ENCODE results near the gene SPNS2.

The SPNS2 gene

DNA sequence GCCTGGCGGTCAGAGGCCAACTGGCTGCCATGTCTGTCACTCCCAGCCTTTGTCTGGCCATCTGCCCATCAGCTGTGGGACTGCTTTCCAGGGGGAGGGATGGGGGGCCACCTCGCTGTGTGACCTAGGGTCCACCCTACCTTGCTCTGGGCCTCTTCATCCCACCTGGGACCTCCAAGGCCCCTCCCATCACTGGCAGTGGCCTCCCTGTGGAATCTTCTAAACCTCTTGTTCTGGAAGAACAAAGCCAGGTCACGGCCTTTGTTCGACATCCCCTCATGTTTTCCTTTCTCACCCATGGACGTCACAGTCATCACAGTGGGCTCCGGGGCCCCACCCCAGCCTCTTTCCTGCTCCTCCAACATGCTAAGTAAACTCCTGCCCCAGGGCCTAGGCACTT, 24.0 kb downstream of the SPNS2 start:
- no peak for DNase-seq

DNA sequence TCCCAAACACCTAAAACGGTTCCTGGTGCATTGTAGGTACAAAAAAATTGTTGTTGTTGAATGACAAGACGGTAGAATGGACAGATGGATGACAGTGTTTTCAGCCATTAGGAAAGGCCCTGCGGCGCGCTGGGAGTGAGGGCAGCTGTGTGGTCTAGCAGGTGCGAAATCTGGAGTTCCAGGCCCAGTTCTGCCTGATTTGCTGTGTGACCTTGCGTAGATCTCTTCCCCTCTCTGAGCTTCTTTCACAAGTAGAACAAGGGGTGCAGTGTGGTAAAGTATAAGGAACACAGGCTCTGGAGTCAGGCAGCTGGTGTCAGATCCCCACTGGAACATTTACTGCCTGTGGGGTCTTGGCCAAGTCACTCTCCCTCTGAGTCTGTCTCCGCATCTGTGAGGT, 25.3 kb downstream of the SPNS2 start:
- no peak for DNase-seq

DNA sequence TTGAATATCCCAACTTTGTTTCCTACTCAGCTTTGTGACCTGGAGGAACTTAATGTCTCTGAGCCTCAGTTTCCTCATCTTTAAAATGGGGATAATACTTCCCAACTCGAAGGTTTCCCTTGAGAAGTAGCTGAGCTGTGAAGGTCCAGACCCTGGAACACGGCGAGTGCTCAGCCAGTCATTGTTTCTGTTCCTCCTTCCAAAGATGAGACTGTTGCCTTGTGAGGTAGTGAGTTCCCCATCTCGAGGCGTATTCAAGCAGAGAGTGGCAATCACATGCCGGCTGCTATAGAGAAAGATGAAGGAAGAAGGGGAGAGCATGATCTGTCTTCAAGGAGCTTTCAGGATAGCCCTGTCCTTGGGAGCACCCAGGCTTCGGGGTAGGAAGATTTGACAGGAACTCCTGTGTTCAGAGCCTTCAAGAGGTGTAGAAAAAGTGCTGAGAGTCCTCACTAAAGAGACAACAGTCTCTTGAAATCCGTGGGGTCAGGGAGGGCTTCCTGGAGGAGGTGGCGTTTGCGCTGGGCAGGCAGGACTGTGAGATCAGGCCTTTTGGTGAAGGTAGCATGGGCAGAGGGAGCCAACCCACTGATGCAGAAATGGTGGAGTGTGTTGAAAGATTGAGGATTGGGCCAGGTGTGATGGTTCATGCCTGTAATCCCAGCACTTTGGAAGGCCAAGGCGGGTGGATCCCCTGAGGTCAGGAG, 27.2 kb downstream of the SPNS2 start:
- DNase-seq, result no peak

DNA sequence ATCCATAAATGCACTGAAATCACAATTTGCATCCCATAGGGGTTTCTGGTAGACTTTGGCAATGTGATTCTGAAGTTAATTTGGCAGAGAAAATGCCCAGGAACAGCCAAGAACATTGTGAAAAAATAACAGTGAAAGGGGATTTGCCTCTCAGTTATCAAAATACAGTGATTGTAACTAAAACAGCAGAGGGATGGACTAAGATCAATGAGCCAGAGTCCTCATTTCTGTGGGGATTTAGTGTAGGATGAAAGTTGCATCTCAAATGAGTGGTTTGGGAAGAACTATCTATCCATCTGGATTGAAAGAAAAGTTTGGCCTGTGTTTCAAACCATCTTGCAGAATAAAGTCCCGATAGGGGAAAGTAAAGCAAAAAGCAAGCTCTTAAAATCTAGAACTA, 28.5 kb downstream of the SPNS2 start:
- DNase-seq, result no peak

DNA sequence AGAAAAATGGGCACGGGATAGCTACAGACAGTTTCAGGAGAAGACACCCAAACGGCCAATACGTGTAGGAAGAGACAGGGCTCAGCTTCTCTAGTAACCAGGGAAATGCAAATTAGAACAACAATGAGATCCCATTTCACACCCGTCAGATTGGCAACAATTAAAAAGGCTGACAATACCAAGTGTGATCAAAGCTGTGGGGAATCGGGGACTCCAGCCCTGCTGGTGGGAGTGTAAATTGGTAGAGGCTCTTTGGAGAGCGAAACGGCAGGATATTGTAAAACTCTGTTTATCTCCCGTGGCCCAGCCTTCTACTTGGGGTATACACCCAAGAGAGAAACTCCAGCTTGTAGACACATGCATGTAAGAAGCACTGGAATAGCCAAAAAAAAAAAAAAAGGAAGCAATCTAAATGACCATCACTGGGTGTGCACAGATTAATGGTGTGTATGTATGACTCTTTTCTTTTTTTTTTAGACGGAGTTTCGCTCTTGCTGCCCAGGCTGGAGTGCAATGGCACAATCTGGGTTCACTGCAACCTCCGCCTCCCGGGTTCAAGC, 29.0 kb downstream of the SPNS2 start:
- no peak for DNase-seq

DNA sequence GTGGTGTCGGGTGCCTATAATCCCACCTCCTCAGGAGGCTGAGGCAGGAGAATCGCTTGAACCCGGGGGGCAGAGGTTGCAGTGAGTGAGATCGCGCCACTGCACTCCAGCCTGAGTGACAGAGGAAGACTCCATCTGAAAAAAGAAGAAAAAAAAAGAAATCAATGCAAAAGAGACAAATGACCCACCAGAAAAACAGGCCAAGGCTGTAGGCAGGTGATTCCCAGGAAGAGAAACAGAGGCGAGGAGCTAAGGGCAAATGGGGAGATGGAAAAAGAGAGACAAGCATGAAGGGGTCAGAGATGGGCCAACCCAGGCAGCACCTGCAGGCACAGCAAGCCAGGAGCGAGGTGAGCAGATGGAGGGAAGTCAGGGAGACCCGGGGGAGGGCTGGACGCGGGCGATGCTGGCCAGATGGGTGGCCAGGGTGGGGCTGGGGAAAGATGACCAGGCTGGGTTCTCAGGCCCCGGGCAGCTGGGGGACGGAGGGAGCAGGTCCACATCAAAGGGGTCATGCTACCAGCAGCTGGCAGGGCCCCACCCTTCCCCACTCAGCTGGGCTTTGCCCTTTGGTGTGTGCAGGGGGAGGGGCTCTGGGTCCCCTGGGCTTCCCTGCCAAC, 31.0 kb downstream of the SPNS2 start:
- DNase-seq, result no peak

DNA sequence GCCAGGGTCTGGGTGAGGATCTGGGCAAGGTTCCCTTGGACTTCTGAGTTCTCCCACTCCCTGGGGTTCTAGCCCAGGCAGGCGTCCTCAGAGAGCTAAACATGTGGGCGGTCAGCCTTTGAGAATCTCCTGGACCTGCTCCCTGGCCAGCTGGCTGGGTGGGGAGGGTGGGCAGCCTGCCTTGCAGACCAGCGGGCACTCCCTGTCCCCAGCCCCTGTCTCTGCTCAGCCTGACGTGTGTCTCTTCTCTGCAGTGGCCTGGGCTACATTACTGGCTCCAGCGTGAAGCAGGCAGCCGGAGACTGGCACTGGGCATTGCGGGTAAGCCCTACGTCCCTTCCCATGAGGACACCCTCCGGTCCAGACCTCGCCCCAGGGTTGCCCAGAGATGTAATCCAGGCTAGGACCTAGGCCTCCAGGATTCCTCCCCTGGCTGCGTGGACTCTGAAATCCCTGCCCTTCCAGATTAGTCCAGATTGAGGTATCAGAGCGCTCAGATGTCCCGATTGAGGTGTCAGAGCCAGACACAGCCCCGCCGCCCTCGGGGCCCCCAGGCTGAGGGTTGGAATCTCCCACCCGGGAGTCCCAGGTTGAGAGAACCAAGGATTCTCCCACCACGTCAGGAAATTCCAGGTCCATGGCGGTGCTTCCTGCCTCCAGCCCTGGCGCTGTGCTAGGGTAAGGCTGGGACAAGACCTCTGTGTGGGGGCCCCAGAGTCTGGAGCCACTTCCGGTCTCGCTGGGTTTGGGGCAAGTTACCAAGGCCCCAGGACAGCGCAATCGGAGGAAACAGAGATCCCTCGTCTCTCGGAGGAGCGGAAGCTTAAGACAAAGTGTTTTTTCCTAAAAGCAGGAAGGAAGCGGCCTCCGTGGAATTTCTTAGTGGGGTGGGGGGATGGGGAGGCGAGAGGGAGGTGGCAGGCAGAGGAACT, 32.4 kb downstream of the SPNS2 start:
- DNase-seq, result peak; percentile 37

DNA sequence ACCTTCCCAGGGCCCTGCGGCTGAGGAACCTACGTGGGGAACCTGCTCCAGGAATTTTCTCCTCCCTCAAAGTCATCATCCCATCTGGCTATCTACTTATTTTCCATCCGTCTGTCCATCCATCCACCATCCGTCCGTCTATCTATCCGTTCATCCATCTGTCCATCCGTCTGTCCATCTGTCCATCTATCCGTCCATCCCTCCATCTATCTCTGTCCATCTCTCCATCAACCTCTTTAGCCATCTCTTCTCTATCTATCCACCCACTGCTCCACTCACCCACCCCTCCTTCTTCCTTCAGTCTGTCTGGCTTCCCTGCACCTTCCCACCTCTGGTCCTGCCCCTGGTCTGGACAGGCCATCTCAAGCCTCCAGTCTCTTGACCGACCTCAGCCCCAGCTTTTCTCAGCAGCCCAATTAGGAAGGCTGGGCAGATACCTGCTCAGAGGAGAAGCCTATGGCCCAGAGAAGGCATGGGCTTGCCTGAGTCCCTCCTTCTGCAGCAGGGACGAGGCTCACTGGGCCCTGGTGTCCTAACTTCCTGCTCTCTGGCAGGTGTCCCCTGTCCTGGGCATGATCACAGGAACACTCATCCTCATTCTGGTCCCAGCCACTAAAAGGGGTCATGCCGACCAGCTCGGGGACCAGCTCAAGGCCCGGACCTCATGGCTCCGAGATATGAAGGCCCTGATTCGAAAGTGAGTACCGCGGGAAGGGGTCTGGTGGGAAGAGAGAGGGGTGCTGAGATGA, 33.5 kb downstream of the SPNS2 start:
- no peak for DNase-seq

DNA sequence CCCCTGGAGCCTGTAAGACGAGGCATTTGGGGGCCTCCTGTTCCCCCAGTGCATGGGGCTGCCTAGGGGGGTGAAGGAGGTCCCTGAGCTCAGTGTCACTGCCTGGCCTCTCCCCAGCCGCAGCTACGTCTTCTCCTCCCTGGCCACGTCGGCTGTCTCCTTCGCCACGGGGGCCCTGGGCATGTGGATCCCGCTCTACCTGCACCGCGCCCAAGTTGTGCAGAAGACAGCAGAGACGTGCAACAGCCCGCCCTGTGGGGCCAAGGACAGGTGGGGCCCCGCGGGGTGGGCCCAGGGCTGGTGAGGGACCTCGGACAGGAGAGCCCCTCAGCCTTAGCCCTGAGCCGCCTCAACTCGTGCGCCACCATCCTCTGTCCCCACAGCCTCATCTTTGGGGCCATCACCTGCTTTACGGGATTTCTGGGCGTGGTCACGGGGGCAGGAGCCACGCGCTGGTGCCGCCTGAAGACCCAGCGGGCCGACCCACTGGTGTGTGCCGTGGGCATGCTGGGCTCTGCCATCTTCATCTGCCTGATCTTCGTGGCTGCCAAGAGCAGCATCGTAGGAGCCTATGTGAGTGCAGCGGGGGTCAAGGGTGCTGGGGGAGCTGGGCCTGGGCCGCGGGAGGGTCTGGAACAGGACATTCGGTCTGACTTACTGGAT, 34.3 kb downstream of the SPNS2 start:
- peak; percentile 17 for DNase-seq

DNA sequence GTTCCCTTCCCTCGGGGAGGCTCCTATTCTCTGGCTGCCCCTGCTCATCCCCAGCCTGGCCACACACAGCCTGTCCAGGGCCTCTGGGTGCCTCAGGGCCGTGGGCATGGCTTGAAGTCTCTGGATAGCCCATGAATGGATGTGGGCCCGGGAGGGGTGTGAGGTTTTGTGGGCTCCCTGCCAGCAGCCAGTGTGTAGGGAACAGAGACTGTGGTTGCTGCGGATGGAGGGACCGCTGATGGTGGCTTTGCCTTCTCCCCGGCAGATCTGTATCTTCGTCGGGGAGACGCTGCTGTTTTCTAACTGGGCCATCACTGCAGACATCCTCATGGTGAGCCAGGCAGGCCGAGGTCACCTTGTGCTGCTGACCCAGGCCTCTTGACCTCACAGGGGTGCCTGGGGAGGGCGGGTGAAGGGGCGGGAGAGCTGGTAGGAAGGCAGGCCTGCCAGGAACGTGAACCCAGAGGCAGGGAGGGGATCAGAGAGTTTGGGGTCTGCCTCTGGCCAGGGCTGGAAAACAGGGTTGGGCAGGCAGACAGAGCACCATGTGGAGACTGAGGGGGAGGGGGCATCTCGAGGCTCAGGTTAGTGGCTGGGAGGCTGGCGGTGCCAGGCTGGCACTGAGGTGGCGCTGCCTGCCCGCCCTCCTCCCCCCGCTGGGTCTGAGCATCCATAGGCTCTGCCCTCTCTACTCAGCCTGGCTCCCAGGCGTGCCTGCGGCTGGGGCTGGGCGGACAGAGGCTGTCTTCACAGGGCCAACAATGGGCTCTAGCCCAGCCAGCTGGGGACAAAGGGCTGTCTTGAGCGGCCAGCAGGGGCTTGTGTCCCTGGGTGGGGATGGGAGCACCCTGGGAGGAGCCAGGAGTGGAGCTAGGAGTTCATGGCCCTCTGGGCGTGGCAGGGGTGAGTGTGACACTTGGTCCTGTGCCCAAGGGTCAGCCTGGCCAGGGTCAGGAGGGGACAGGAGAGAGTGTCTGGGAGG, 35.1 kb downstream of the SPNS2 start:
- peak; percentile 61 for DNase-seq

DNA sequence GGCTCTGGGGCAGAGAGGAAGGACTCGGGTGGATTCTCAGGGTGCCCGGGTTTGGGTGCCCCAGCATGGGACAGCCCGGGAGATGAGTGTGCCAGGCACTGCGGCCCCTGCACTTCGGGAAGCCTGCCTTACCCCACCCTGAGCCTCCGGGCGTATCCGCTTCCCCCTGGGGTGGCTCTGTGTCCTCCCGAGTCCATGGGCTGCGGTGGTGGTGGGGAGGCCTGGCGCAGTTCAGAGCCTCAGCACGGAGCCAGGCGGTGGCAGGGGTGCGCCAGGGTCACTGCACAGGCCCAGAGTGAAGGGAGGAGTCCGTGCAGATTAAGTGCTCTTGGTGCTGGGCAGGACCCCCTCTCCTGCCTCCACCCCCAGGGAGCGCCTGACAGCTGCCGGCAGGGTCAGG, 35.8 kb downstream of the SPNS2 start:
- DNase-seq, result peak; percentile 33

DNA sequence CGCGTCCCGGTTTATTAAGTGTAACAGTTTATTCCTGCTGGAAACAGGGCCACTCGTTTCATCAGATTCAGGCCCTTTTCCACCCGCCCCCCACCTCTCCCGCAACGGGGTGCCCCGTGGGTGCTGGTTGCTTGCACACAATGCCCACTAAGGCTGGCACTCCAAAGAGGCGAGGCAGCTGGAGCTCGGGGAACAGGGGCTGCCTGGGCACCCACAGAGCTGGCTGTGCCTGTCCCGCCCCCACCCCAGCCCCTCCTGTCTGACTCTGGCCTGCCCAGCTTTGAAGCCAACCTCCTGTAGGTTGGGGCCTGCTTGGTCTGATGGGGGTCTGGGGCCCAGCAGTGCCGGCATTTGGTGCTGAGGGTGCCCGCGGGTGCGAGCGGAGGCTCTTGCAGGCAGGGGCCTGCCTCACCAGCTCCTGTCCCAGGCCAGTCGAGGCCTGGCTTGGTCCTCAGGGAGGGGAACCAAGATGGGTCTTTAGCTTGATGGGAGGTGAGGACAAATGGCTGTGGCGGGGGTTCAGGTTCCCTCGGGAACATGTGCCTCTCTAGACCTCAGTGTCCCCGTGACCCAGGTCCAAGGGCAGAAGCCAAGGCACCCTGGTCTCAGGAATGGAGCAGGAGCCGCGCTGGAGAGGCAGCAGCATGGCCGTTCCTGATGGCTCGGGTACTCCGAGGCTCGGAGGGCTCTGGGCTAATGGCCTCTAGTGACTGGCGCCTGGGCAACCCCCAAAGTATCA, 36.4 kb downstream of the SPNS2 start:
- DNase-seq, result peak; percentile 20

DNA sequence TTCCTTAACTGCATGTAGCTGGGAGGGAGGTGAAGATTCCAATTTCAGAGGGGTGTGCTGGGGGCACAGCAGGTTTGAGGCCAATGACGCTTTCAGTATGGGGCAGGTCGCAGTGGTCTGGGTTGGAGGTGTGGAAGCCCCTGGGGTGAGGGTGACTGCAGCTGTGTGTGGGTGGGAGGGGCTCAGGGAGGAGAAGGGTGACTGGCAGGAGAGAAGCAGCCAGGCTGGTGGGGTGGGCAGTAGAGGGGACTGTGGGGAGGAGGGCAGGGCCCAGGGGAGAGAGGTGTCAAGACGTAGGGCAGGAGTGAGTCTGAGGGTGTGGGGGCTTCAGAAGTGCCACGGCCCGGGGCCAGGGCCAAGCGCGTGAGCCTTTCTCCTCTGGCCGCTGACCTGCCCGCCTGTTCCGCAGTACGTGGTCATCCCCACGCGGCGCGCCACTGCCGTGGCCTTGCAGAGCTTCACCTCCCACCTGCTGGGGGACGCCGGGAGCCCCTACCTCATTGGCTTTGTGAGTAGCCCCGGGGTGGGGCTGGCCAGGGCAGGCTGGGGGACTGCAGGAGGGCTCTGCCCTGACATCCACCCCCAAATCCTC, 37.1 kb downstream of the SPNS2 start:
- peak; percentile 27 for DNase-seq

DNA sequence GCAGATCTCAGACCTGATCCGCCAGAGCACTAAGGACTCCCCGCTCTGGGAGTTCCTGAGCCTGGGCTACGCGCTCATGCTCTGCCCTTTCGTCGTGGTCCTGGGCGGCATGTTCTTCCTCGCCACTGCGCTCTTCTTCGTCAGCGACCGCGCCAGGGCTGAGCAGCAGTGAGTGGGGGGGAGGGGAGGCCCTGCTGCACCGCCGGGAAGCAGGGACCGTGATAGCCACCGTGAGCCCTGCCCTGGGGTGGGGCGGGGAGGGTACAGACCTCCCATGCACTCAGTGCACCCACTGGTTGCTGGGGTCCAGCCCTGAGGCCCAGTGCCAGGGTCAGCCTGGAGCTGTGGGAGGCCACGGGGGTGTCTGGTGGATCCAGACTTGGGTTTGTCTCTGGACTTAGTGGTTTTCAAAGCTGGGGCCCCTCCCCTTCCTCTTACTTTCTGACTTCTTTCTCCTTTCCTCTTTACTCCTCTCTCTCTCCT, 37.6 kb downstream of the SPNS2 start:
- DNase-seq, result peak; percentile 62

DNA sequence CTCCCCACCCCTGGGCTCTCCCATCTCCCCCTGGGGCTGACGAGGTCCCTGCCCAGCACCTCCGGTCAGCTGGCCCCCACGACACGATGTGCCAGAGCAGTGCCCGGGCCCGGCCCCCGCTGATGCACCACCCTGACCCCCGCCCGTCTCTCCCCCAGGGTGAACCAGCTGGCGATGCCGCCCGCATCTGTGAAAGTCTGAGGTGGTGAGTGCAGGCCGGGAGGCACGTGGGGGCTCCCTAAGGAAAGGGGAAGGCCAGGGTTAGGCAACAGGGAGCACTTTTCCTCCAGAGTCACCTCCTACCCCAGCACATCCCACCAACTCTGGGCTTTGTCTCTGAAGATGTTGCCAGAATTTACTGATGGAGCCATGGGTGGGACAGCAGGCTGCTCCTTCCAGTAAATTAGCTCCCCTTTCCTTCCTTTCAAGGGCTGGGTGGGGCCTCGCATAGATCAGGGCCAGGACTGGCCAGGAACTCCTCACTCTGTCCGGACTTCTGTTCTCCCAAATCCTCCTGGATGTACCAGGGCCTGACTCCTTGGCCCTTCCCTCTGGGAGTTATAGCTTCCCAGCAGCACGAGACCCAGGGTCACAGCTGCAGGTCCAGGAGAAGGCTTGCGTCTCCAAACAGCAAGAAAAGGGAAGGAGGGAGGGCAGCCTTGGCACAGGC, 38.2 kb downstream of the SPNS2 start:
- DNase-seq, result peak; percentile 44

DNA sequence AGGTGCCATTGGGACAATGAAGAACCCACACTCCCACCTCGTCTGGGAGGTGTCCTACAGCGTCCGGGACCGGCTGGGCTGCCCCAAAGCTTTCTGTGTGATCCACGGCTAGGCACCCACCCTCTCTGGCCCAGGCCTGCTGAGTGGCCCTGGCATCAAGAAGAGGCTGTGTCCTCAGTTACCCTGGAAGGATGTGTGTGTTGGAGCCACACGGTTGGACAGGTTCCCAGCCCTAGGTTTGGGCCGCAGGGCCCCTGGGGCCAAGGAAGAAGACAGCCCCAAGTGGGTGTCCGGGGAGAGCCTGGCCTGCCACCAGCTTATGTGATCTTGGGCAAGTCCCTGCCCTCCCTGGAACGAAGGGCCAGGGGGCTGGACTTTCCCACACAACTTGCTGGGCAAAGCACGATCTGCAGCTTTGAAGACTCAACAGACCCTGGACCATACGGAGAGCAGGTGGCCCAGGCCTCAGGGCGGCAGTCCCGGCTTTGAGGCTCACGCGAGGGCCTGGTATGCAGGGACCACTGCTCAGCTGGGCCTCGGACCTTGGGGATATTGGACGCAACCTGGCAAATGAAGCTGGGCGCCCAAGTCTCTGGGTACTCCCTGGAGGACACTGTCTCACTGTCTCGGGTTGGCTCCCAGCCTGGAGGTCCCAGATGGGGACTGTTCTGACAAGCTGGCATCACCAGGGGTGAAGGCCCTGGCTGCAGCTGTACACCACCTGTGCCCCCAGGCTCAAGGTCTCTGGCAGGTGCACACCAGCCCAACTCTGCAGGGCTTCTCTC, 39.0 kb downstream of the SPNS2 start:
- peak; percentile 39 for DNase-seq

DNA sequence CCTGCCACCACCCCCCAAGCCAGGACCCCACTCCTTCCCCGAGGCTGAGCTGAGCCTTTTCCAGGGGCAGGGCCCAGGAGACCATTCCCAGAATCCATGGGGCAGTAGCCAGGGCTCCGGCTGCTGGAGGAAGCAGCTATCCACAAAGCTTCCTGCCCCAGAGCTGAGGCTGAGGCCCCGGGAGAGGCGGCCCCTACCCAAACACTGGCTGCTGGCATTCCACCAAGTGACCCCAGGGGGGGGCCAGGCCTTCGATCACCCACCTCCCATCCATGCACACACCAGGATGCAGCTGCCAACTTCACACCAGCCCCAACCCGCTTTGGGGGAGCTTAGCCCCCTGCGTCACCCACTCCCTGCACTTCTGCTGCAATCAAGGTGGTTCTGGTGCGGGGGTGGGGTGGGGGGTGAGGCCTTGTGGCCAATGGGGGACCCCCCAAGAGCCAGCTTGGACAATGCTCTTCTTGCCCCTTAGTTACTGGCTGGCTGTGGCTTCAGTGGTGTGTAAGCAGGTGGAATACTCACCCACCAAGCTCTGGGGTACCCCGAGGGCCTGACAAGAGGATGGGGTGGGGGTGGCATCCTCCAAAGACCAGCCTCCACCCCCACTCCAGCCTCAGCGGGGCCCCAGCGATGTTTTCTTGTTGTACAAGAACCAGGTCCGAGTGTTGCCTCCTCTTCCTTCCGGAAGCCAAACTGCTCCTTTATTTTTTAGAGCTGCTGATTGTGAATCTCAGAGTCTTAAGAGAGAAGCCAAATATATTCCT, 39.7 kb downstream of the SPNS2 start:
- DNase-seq, result peak; percentile 21

Measured in right hindlimb (tissue), 1 donor.